Thoracic aorta (tissue), 2 donors: Measurements from ENCODE around the gene THUMPD2. TPM values are rescaled to one million over a fixed set of nuclear protein-coding genes. Genes with fewer than 3 reads are reported as not detected.

ENCODE experiments used
- ATAC-seq: fragments of 150-250 bp; one replicate; pipeline ENCODE4 v1.8.0; 2017; ENCODE audit warnings: low read depth; ENCODE audit not compliant: insufficient number of reproducible peaks, low FRiP score
- DNase-seq: peaks from one replicate; pipeline ENCODE4 v3.0.0-alpha.2; 2020; ENCODE audit warnings: low spot score
- H3K27ac ChIP-seq, 2 donors: fragments of 200-600 bp; sonication (generic); 1 replicate in 1 of 2; 2 replicates in 1 of 2; pipeline ENCODE4 v1.5.1; 2016; ENCODE audit warnings: mild to moderate bottlenecking in 2 of 2, moderate library complexity in 2 of 2
- H3K27me3 ChIP-seq: fragments of 200-600 bp; sonication (generic); replicated peaks from 2 replicates; pipeline ENCODE4 v1.6.0; 2016; ENCODE audit warnings: mild to moderate bottlenecking; ENCODE audit not compliant: insufficient read depth
- H3K36me3 ChIP-seq: fragments of 200-600 bp; sonication (generic); one replicate; pipeline ENCODE4 v1.5.1; 2016
- H3K4me1 ChIP-seq, 2 donors: fragments of 200-600 bp; sonication (generic); 1 replicate in 1 of 2; 2 replicates in 1 of 2; pipeline versions ENCODE4 v1.5.1 to v1.6.0; 2016; ENCODE audit warnings: low read depth in 2 of 2, mild to moderate bottlenecking in 1 of 2; ENCODE audit not compliant: control insufficient read depth in 1 of 2
- H3K4me3 ChIP-seq: fragments of 200-600 bp; sonication (generic); 2 replicates; pipeline ENCODE4 v1.5.1; 2016; ENCODE audit warnings: mild to moderate bottlenecking
- H3K9me3 ChIP-seq: fragments of 200-600 bp; sonication (generic); 2 replicates; pipeline ENCODE4 v1.5.1; 2016
- CTCF ChIP-seq: fragments of 200-600 bp; sonication (generic); IDR thresholded peaks from one replicate; pipeline ENCODE4 v1.5.1; 2019; ENCODE audit warnings: antibody characterized with exemption
- total RNA-seq, 2 donors: library from RNA; depleted of rRNA; stranded (reverse); fragments of >200 nt; gene quantifications; one replicate each; pipeline versions ENCODE4 v1.1.0 to v1.2.3, GENCODE V29; 2016

The THUMPD2 gene
- total RNA-seq, 2 donors from 2014 or later: 29.1 to 32.0 TPM

GRCh38 chr2:39689876-39690275, 89.2 kb downstream of the THUMPD2 start:
- no peak for TF ChIP-seq CTCF
- DNase-seq: no peak
- no peaks in the 10 kb centered on the region for H3K9me3 ChIP-seq
- H3K4me3 ChIP-seq: no peak overlapping the region
- H3K27ac ChIP-seq: no peak overlapping the region
- H3K27me3 ChIP-seq: no peaks in the 10 kb centered on the region
- no peaks in the 10 kb centered on the region for H3K36me3 ChIP-seq
- ATAC-seq: no peak
- peaks cover 0 to 3% of the 10 kb centered on the region in 2 donors for H3K4me1 ChIP-seq

- Histone ChIP-seq H3K4me3 (no peak overlapping the region), H3K27me3 (no peaks in the 10 kb centered on the region), H3K9me3 (no peaks in the 10 kb centered on the region), H3K4me1 (no peaks in the 10 kb centered on the region), H3K36me3 (no peaks in the 10 kb centered on the region), H3K27ac (no peak overlapping the region)
- no peak for DNase-seq
- no peak for TF ChIP-seq CTCF
- no peak for ATAC-seq
Observed at GRCh38 chr2:39689272-39689841, 89.7 kb downstream of the THUMPD2 start.

- no peaks in the 10 kb centered on the region for H3K4me1 ChIP-seq
- DNase-seq (no peak), ATAC-seq (no peak)
- H3K36me3 ChIP-seq: no peaks in the 10 kb centered on the region
- no peaks in the 10 kb centered on the region for H3K9me3 ChIP-seq
- H3K27me3 ChIP-seq: no peaks in the 10 kb centered on the region
- H3K4me3 ChIP-seq: no peak overlapping the region
- no peak overlapping the region for H3K27ac ChIP-seq
- TF ChIP-seq CTCF: no peak
Observed at GRCh38 chr2:39688181-39688580, 90.9 kb downstream of the THUMPD2 start.

GRCh38 chr2:39686456-39686855, 92.6 kb downstream of the THUMPD2 start:
- no peak for TF ChIP-seq CTCF
- Histone ChIP-seq H3K9me3 (no peaks in the 10 kb centered on the region), H3K4me3 (no peak overlapping the region), H3K36me3 (no peaks in the 10 kb centered on the region), H3K27ac (no peak overlapping the region), H3K27me3 (no peaks in the 10 kb centered on the region), H3K4me1 (peaks cover 0 to 9% of the 10 kb centered on the region in 2 donors)
- DNase-seq (no peak), ATAC-seq (no peak)

Other genes with a start within 250 kb of the THUMPD2 start
- gene TMEM178A, start 113.3 kb downstream of the THUMPD2 start, total RNA-seq: 1 to 10 TPM; 5.4 to 6.5 TPM